ENCODE measurements around the gene UTP14C.
"Not testable (repeated sequence)": the region's sequence is repeated elsewhere in the genome, so short reads cannot be mapped to it uniquely, and the experiment has no call there.

- not testable (repeated sequence) for TF ChIP-seq CTCF (conservative IDR thresholded peaks at IDR 0.05; ENCODE audit: low read depth in 2 of 2); EZH2 (IDR thresholded peaks at IDR 0.05; ENCODE audit: low read depth, unreplicated experiment); POLR2AphosphoS5 (IDR thresholded peaks at IDR 0.05; ENCODE audit: low read depth); CREB1 (CRISPR knock-in tag; IDR thresholded peaks at IDR 0.05; ENCODE audit: low read depth)
Observed at GRCh38 chr13:52061064-52061463, 36.6 kb downstream of the UTP14C start.
